K562 (cell line): ENCODE results near the gene NIN. TPM values are rescaled to one million over a fixed set of nuclear protein-coding genes. Genes with fewer than 3 reads are reported as not detected.
"Not testable (repeated sequence)": the region's sequence is repeated elsewhere in the genome, so short reads cannot be mapped to it uniquely, and the experiment has no call there.

ENCODE experiments used
- ATAC-seq: fragments of 200-7000 bp; cut with Tn5 transposase; 3 replicates; pipeline ENCODE4 v1.9.1; 2020; ENCODE audit warnings: moderate library complexity
- BruUV-seq: library from RNA; stranded (reverse); fragments of 400-500 nt; replicated peaks from 2 replicates; lab custom pipeline; 2021; lab: Mats Ljungman, UMichigan
- CTCF ChIA-PET: fragments of 300-600 bp; formaldehyde crosslinking; extraction: SDS; loops from one replicate; lab custom pipeline; 2021; ENCODE audit warnings: low intra/inter-chr PET ratio; lab: Yijun Ruan, JAX
- POLR2A ChIA-PET: fragments of 300-600, 350-650 bp; sonication (Branson Sonifier 250); formaldehyde crosslinking; extraction: SDS; loops from one replicate; lab custom pipeline; 2021; ENCODE audit warnings: antibody characterized with exemption, inconsistent platforms; lab: Yijun Ruan, JAX
- DNase-seq, 4 experiments: peaks; one replicate each; pipeline versions ENCODE4 v3.0.0 to v3.0.0-alpha.2; 2011 to 2018; ENCODE audit warnings: low spot score in 3 of 4, mixed read lengths in 3 of 4; ENCODE audit errors: extremely low read depth in 1 of 4
- FAIRE-seq: peaks from 2 replicates; lab custom pipeline; 2011; peaks lifted over from hg19 to GRCh38; lab: Jason Lieb, UNC
- H2AFZ ChIP-seq: 2 replicates; pipeline ENCODE4 v1.6.0; 2011; ENCODE audit warnings: low read depth, low read length, control low read depth, inconsistent platforms
- H3K27ac ChIP-seq: fragments of 200-600 bp; 3 replicates; pipeline ENCODE4 v1.8.0; 2011; ENCODE audit warnings: low read depth, mild to moderate bottlenecking, control low read depth, inconsistent platforms, low read length, moderate library complexity, mixed read lengths; ENCODE audit errors: extremely low read depth
- H3K27me3 ChIP-seq, 2 experiments: fragments of 300-600 bp in 1 of 2; 2 replicates in 1 of 2; 3 replicates in 1 of 2; pipeline versions ENCODE4 v1.6.0 to v1.8.0; 2011; ENCODE audit warnings: inconsistent platforms in 2 of 2, low read length in 2 of 2, mild to moderate bottlenecking in 1 of 2, mixed read lengths in 1 of 2, moderate library complexity in 1 of 2; ENCODE audit not compliant: control insufficient read depth in 2 of 2, insufficient read depth in 2 of 2
- H3K36me3 ChIP-seq: fragments of 300-600 bp; 3 replicates; pipeline ENCODE4 v1.8.0; 2011; ENCODE audit warnings: mild to moderate bottlenecking, low read length, inconsistent platforms; ENCODE audit not compliant: control insufficient read depth, insufficient read depth
- H3K4me1 ChIP-seq, 2 experiments: fragments of 200-600 bp in 1 of 2; replicated peaks in 1 of 2; 2 replicates in 1 of 2; 3 replicates in 1 of 2; pipeline versions ENCODE4 v1.5.1 to v1.8.0; 2011; ENCODE audit warnings: inconsistent platforms in 2 of 2, low read length in 2 of 2, mild to moderate bottlenecking in 1 of 2, mixed read lengths in 1 of 2, moderate library complexity in 1 of 2; ENCODE audit not compliant: control insufficient read depth in 2 of 2, insufficient read depth in 2 of 2
- H3K4me2 ChIP-seq: 2 replicates; pipeline ENCODE4 v1.6.1; 2011; ENCODE audit warnings: low read length, control low read depth, inconsistent platforms, mixed read lengths; ENCODE audit not compliant: insufficient read depth
- H3K4me3 ChIP-seq: fragments of 200-600 bp; sonication (generic), shearing (Covaris generic); 2 replicates; pipeline ENCODE4 v1.5.1; 2016; ENCODE audit warnings: control low read depth, inconsistent platforms
- H3K79me2 ChIP-seq: fragments of 200-600 bp; 3 replicates; pipeline ENCODE4 v1.8.0; 2011; ENCODE audit warnings: low read length, inconsistent platforms; ENCODE audit not compliant: control insufficient read depth, insufficient read depth
- H3K9ac ChIP-seq, 2 experiments: 2 replicates each; pipeline versions ENCODE4 v1.6.0 to v1.6.1; 2011; ENCODE audit warnings: low read depth in 2 of 2, low read length in 2 of 2, control low read depth in 1 of 2, inconsistent platforms in 1 of 2, mild to moderate bottlenecking in 1 of 2, mixed read lengths in 1 of 2; ENCODE audit not compliant: insufficient read depth in 1 of 2
- H3K9me1 ChIP-seq: one replicate; pipeline ENCODE4 v1.6.0; 2011; ENCODE audit warnings: inconsistent platforms, mild to moderate bottlenecking, low read length, moderate library complexity; ENCODE audit not compliant: control insufficient read depth, insufficient read depth
- H3K9me3 ChIP-seq: replicated peaks from 2 replicates; pipeline ENCODE4 v1.5.1; 2011; ENCODE audit warnings: low read depth, low read length, inconsistent platforms; ENCODE audit not compliant: control insufficient read depth, insufficient read depth
- H4K20me1 ChIP-seq: replicated peaks from 2 replicates; pipeline ENCODE4 v1.6.1; 2011; ENCODE audit warnings: low read length, inconsistent platforms, mixed read lengths; ENCODE audit not compliant: control insufficient read depth, insufficient read depth
- AFF1 ChIP-seq, 2 experiments: fragments of 450-650 bp; IDR thresholded peaks; 2 replicates each; pipeline ENCODE4 v1.6.1; 2018; ENCODE audit warnings: mild to moderate bottlenecking in 2 of 2, low read depth in 1 of 2; ENCODE audit not compliant: partially characterized antibody in 2 of 2
- WGBS: fragments of 100-300 bp; shearing (Covaris generic); methylation state at CpG from one replicate; pipeline ENCODE4 v1.1.6; 2016; ENCODE audit warnings: low coverage, mixed read lengths; ENCODE audit not compliant: insufficient coverage; ENCODE audit errors: missing lambda C conversion rate; 5-methylcytosine and 5-hydroxymethylcytosine counted together
- in situ Hi-C: fragments of 300-500 bp; cut with MboI; formaldehyde crosslinking; loops from 4 replicates; pipeline ENCODE4 v1.15.0; 2018; ENCODE audit warnings: inconsistent platforms, mixed read lengths
- intact Hi-C: fragments of 100-400 bp; cut with micrococcal nuclease; formaldehyde crosslinking; loops from 2 replicates; pipeline ENCODE4 v1.14.2; 2022
- polyA plus RNA-seq, 8 experiments: library from polyadenylated mRNA; depleted of rRNA in 4 of 8; stranded (reverse) in 5 of 8; unstranded in 3 of 8; fragments of >200 nt; fragmentation: Nextera tagmentation in 2 of 8; fragmentation: Illumina TruSeq in 1 of 8; extraction: Ambion mirVana in 2 of 8; extraction: Trizol in 1 of 8; gene quantifications; 2 replicates each; pipeline versions ENCODE4 v1.2.1 to v1.2.3, GENCODE V29; 2011 to 2014; ENCODE audit warnings: inconsistent platforms in 1 of 8, missing spikeins in 1 of 8
- total RNA-seq, 7 experiments: library from RNA; depleted of rRNA in 6 of 7; stranded (reverse); fragments of >200 nt in 6 of 7; fragmentation: Illumina TruSeq in 2 of 7; extraction: Trizol in 2 of 7; gene quantifications; 2 replicates each; pipeline versions ENCODE4 v1.2.1 to v1.2.3, GENCODE V29; 2011 to 2021; ENCODE audit warnings: low replicate concordance in 1 of 7

The NIN gene
- total and polyA plus RNA-seq, 9 of the 15 experiments (the other 6 are each of a cell fraction or from before 2014, with no cell fraction given) = 0.84 to 8.4 (median 5.0) TPM

GRCh38 chr14:50815526-50815925 lies 15.4 kb downstream of the NIN start:
- POLR2A ChIA-PET, H3K27me3 ChIP-seq, ATAC-seq, H3K4me3 ChIP-seq, H3K27ac ChIP-seq, H3K36me3 ChIP-seq, H3K9me3 ChIP-seq, H2AFZ ChIP-seq, H3K4me2 ChIP-seq, DNase-seq, in situ Hi-C loops, CTCF ChIA-PET, H3K9ac ChIP-seq, H3K4me1 ChIP-seq, H4K20me1 ChIP-seq, FAIRE-seq, intact Hi-C loops, BruUV-seq, H3K9me1 ChIP-seq, H3K79me2 ChIP-seq: not testable (repeated sequence)
- WGBS = 25% methylated on average over 3 of the region's 5 CpGs

DNA sequence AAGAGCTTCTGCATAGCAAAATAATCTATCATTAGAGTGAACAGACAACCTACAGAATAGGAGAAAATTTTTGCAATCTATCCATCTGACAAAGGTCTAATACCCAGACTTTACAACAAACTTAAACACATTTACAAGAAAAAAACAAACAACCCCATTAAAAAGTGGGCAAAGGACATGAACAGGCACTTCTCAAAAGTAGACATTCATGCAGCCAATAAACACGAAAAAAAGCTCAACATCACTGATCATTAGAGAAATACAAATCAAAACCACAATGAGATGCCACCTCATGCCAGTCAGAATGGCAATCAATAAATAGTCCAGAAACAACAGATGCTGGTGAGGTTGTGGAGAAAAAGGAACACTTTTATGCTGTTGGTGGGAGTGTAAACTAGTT lies 15.9 kb downstream of the NIN start:
- ATAC-seq, POLR2A ChIA-PET, H4K20me1 ChIP-seq, H2AFZ ChIP-seq, H3K27me3 ChIP-seq, BruUV-seq, H3K4me2 ChIP-seq, in situ Hi-C loops, H3K9me3 ChIP-seq, FAIRE-seq, H3K9me1 ChIP-seq, H3K4me1 ChIP-seq, H3K9ac ChIP-seq, H3K27ac ChIP-seq, H3K36me3 ChIP-seq, H3K79me2 ChIP-seq, intact Hi-C loops, H3K4me3 ChIP-seq, DNase-seq, CTCF ChIA-PET: not testable (repeated sequence)
- TF ChIP-seq AFF1 (IDR thresholded peaks at IDR 0.05; ENCODE audit: low read depth in 1 of 2, partially characterized antibody in 2 of 2) = peak in 1 of 2 experiments; percentile 91
- 11% methylated on average over 1 of the region's 1 CpG for WGBS
